GM19328 (cell line): ENCODE data around the gene BTG2.
A peak's percentile ranks its signal among the peaks of the same experiment; 100 is the strongest.

Source experiments
- ATAC-seq: cut with Tn5 transposase; IDR thresholded peaks from one replicate; pipeline ENCODE4 v1.9.1; 2021; ENCODE audit warnings: mild to moderate bottlenecking, moderate library complexity; ENCODE audit not compliant: unreplicated experiment

BTG2 gene

DNA sequence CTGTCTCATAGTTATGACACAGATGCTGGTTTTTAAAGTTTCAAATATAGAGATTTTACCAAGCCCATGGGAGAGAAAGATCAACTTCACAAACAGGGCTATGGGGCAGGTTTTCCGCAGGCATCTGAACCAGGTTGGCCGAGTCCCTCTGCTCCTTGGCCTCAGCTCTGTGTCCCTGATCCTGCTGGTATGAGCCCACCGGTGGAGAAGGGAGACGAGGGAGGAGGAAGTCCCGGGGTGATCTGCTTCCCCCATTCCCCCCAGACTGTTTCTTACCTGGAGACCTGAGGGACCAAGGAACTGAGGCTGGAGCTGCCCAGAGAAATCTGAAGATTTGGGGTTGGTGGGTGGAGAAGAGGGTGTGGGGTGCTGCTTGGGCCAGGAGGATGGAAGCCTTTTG lies 28.9 kb upstream of the BTG2 start:
- no peak for ATAC-seq

DNA sequence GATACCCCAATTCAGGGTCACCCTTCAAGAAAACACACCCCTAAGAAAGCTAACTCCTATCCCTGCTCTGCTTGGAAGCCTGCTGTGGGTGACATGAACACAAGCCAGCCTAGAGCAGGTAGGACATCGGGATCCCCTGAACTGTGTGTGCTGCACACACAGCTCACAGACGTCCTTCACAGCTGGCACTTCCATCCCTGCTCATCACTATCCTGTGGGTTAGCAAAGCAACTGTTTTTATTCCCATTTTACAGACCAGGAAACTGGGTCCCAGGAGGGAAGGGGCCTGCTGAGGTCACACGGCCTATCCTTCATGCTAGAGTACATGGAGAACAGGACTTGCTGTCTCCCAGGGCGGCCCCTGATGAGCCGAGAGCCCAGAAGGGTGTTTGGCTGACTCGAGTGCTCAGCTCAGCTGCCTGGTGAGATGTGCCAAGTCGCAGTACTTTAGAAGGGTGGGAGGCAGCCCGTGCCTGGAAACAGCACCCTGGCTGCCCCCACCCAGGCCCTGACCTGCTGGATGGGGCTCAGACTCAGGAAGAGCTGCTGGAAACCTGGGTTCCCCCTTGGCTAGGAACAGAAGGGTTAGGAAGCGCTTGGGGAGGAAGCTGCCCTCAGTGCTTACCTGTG lies 28.3 kb upstream of the BTG2 start:
- no peak for ATAC-seq

DNA sequence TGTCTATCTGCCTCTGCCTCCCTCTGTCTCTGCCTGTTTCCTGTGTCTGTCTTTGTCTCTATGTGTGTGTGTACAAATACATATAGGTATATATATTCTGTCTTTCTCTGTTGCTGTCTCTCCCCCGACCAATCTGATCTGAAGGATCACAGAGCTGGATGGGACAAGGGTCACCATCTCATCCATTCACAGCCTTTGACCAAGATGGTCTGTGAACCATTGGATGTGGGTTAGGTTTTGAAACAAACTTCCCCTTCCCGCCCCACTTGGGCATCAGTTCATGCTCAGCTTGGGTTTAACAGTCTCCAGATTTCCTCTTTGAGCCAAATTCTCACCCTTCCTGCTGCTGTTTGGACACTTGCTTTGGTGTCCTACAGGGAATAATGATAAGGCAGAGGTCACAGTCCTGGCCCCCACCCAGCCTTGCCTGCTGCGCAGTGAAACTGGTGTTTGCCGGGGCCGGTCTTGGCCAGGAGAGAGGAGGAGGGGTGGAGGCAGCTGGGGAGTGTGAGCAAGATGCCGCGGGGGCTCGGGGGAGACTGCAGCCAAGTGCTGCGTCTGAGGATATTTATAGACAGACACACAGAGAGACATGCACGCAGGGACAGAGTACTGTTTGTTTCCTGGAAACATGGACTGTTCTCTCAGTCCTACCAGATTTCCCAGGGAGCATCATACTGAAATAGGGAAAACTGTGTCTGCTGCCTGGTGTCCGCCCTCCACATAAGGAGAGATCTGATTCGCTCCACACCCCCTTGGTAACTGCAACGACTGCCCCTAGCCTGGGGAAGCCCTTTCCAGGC lies 27.0 kb upstream of the BTG2 start:
- no peak for ATAC-seq

DNA sequence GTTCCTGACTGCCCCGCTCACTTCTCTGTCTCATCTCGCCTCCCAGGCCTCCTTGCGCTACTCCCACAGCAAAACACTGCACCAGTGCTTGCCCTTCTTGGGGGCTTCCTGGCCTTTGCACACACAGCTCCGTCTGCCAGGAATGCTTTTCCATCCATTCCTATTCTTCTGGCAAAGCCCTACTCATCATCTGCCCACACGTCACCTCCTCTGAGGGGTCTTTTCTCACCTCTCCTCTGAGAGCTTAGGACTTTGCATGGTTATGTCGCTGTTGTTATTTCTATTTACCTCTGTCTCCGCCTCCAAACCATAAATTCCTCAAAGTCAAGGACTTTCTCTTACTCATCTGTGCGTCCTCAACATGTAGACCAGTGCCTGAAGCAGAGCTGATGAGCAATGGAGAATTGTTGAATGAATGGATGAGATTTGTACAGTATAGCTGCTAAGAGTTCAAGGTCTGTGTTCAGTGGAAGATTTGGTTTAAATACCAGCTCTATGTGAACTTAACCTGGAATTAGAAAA lies 26.4 kb upstream of the BTG2 start:
- no peak for ATAC-seq

DNA sequence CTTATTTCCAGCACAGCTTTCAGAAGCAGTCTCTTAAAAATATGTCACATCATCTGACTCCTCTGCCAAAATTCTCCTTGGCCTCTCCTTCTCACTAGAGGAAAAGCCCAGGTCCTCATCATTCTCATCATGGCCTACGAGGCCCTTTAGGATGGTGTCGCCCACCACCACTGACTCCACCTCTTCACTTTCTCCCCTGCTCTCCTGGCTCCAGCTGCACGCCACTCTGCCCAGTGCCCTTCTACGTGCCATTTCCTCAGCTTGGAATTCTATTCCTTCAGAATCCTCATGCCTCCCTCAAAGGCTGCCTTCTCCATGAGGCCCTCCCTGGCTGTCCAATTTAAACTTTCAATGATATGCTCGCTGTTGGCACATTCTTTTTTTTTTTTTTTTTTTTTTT lies 25.3 kb upstream of the BTG2 start:
- no peak for ATAC-seq

DNA sequence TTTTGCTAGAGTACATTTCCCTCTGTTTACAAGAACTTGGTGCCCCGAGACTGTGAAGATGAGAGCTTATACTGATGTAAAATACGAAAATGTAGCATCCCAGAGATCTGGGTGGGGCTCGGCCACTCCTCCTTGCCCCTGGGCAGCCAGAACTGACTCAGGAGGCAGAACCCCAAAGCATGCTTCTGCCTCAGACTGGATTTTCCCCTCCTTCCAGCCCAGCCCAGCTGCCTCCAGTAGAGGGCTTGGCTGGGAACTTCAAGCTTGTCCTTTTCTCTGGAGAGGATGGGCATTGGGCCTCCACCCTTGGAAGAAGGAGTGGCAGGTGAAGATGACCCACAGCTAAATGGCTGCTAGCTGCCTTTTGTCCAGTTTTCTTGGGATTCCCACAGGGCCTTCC lies 24.3 kb upstream of the BTG2 start:
- ATAC-seq: no peak

DNA sequence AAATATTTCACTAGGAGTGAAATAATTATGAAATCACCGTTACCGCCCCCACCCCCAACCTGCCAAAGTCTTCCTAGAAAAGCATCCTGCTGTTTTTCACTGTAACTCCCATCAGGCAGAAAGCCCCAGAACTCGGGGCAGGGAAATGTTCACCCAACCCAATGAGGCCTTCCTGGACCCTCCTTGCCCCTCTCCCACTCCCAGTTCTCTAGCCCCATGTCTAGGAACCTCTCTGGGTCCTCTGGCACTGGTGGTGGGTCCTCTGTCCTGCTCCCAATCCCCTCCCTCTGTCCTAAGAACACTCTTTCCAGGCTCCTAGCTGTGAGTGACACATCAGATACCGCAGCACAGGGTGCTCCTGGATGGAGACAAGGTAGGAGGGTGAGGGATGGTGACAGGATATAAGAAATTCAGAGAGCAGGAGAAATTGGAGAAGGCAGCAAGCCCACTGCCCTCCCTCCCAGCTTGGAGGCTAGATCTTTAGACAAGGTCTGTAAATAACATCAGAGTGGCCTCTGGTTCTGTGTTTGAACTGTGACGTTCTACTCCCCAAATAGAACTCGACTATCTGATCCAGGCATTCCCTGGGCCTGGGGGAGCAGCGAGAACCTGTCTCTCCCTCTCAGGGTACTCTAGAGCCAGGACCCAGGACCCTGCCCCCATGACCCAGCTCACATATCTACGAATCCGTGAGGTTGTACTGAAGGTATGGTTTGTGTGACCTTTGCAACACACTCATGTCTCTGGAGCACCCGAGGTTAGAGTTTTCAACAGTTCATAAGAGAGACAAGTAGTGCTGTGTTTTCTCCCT lies 23.3 kb upstream of the BTG2 start:
- no peak for ATAC-seq

DNA sequence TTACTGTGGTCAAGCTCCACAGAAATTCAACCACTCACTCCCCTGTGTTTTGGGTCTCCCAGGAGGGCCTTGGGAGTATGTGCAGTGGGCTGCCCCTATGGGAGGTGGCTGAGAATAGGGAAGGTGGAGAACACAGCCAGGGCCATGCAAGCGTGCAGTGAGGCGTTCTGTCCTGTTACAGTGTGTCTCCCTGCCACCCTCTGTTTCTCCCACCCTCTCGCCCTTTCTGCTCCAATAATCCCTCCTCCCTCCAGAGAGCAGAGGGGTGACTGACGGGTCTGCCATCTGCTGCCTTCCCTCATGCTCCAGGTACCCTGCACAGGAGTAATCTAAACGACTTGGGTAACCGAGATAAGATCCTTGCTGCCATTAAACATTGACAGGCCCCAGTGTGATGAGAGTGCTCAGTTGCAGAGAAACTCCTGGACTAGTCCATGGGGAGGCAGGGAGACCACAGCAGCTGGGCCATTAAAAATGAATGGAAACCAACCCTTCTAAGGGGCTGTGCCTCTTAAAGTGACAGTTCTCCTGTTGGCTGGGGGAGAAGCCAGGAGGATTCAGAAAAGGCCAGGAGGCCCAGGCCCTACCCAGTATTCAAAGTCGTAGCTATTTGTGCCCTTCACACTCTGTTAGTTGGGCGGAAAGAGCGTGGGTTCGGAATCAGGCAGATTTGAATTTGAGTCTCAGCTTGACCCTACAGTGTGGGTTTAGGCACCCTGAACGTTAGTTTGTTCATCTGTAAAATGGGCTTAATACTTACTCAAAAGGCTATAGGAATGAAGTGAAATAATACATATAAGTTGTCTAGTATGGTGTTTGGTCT lies 22.4 kb upstream of the BTG2 start:
- ATAC-seq: no peak

DNA sequence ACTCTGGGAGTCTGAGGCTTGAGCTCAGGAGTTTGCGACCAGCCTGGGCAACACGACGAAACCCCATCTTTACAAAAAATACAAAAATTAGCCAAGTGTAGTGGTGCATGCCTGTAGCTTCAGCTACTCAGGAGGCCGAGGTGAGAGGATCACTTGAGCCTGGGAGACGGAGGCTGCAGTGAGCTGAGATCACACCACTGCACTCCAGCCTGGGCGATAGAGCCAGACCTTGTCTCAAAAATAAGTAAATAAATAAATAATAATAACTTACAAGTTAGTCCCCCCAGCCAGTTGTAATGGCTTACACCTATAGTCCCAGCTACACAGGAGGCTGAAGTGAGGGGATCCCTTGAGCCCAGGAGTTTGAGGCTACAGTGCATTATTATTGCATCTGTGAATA lies 21.7 kb upstream of the BTG2 start:
- no peak for ATAC-seq

DNA sequence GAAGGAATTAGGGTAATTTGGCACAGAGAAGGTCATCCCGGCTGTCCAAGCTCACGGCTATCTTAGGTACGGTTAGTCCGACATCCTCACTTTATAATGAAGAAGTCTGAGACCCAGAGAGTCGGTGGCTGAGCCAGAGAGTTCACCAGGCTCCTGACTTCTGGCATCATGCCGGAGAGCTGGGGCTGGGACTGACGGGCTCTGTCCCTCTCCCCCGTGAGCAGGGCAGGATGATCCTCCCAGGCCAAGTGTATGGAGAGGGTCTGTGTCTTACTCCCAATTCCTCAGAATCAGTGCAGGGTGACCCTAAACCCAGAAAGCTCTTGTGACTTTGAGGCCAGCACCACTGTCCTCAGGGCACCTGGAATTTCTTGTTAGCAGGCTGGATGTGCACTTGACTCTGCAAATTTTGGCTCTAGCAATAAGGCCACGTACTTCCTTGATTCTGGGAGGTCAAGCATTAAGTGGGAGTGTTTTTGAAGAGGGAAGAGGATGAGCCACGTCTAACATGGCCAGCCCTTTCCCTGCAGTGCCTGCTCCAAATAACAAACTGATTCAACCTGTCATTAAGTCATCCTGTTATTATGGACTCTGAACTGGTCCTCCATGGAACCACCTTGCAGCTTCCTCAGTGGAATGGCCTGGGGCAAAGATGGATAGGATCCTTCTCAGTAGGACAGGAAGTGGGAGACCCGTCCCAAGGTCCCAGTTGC lies 20.8 kb upstream of the BTG2 start:
- ATAC-seq: no peak

DNA sequence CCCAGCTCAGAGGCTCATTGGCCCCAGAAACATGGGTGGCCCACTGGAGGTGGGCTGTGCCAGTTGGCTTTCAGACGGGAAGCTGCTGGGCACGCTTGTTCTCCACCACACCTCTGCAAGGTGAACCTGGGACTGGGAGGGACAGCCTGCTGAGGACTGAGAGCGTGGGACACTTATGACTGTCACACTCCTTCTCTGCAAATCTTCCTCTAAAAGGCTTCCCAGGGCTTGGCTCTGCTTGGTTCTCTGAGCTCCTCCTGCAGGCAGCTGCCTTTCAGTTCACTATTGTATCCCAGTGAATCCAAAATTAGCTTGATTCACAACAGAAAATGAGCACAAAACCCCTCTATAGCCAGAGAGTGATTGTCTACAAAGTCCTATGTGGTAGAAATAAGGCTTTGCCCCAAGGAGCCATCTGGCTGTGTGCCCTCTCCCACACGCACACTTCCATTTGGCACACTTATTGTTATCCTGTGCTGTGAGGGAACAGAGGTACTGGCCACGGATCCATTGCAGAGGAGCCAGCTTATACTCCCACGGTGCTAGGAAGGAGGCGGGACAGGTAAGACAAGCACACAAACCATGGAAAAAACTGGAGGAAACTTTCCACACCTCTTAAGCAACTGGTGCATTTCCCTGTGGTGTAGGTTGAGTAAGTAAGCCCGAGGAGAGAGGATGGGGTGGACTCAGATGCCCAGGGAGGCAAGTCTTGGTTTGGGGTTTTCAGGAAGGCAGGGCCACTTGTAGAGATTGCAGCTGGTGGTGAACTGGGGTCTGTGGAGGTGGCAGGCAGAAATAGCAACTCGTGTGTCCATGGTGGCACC lies 18.9 kb upstream of the BTG2 start:
- no peak for ATAC-seq

DNA sequence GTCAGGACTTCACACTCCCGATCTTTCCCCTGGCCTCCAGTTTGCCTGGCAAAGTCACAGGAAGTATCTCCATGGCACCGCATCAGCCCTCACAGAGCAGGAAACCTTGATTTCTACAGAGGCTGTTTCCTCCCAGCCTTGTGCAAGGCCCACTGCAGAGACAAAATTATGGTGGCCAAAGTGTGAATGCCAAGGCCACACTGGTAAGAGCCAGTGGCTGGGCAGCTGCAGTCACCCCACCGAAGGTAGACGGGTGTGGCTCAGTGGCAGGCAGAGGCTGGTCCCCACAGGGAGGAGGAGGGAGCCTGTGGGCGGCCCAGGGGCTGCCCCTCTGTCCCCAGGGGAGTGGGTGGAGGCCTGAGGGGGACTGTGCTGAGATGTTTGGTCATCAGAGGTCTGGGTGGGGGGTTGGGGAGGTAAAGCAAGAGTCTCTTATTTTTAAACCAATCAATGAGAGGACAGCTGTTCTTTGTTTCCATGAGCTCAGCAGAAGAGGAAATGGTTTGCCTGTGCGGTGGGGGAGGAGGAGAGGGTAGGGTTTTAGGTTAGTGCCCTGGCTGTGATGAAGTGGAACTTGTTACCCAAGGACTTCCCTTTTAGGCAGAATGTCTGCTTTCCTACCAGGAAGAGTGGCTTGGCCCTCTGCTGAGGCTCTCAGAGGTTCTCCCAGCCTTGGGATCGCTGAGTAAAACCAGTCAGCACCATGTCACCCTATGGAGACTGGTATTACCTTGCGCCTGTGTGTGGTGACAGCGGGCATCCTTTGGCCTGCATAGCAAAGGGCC lies 18.0 kb upstream of the BTG2 start:
- peak; percentile 44 for ATAC-seq

DNA sequence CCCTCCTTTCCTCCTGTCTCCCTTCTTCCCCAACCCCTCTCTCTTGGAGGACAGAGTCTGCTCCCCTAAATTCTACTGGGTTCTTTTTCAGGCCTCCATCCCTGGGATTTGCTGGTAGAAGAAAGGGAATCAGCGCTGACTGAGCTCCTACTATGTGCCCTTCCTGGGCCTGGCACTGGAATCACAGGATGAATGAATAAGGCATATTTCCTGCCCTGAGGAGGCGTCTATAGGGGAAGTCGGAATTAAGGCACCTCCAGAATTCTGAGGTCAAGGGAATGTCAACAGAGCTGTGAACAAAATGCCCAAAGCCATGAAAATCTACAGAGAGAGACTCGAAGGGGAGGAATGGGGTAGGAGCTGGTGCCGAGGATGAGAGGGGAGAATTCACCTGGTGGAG lies 17.4 kb upstream of the BTG2 start:
- no peak for ATAC-seq

DNA sequence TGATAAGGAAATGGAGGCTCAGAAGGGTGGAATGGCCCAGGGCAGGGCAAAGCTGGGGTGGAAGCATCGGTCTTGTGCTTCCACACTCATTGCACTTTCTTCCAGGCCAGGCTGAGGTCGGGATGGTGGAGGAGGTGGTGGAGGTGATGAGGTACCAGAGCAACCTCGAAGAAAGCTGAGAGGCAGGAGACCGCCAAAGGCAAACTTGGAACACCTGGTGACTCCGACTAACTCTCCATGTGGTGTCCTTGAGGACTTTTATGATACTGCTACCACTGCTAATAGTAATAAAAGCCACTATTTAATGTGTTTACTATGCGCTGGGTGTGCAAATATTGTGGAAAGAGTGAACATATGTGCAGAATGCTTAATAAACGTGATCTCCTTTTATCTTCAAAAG lies 16.9 kb upstream of the BTG2 start:
- ATAC-seq: no peak

DNA sequence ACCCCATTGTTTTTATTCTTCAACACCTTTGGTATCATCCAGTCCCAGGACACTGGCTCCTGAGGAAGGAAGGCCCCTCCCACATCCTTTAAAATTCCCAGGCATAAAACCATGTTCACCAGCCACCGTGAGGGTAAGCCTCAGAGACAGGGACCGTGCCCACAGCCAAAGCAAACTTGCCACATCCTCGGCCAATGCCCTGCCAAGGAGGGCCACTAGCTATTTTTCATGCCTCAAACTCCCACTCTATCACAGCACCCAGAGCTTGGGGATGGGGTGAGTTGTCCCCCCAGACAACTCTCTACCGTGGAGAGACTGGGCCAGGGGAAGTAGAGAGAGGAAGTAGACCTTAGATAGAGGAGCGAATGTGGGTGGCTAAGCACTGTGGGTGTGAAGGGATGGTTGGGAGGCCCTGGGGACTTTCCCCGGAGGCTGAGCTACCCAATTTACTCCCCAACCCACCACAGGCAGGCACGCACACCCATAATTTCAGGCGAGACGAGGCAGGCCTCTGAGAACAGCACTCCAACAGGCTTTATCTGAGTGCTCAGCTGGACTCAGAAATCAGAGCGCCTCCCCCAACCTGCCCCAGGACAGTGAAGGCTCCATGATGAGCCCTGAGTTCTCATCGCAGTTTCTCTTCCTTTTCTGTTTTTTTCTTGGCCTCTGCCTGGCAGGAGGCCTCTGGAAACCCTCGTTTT lies 15.9 kb upstream of the BTG2 start:
- ATAC-seq: peak; percentile 43

DNA sequence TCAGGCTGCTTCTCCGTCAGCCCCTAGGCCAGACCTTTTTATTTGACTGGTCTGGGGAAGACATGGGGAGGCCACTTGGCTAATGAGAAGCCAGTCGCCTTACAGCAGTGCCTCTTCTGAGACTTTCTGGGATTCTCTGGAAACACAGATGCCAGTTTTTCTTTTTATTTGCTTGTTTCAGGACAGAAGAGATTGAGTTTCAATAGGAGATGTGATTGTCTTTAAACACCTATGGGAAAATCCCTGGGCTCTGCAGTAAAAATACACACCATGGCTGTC lies 15.4 kb upstream of the BTG2 start:
- ATAC-seq: no peak

DNA sequence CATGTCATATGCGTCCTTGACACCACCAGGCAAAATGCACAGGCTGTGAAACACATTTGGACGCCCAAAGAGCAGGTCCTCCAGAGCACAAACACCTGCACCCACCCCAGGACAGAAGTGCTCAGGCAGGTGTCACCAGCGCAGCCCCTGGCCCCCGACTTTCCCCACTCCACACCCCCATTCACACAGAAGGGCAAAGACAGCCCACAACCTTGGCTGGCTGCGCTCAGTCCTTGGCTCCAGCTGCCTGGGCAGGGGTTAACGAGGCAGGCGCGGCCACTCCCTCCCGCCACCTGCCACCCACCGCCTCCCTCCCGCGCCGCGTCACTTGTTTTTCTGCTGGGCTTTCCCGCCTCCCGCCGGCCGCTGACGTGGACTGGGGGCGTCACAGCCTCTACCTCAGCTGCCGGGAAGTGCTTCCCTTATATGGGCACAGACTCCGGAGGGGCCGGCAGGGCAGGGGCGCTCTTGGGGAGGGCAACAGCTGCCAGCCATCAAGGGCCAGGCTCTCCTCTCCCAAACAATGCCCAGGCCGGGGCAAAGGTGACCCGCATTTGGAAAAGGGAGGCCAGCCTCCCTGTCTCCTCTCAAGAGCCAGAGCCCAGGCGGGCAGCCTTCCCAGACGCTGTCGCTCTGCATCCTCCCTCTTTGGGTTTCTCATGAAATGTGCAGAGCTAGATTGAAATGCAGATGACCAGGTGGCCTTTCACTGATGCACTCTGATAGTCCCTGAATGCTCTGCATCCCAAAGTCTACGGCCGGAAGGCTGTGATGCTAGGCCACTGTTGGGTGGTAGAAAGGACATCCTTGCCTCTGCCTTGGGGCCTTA lies 14.8 kb upstream of the BTG2 start:
- ATAC-seq: peak; percentile 43
